Vagina (tissue), 2 donors: ENCODE data around the gene LEFTY1. TPM values are rescaled to one million over a fixed set of nuclear protein-coding genes. Genes with fewer than 3 reads are reported as not detected.

Experiments
- DNase-seq, 2 donors: peaks; one replicate each; pipeline ENCODE4 v3.0.0-alpha.2; 2017; ENCODE audit errors: extremely low spot score in 2 of 2
- H3K27ac ChIP-seq: fragments of 200-600 bp; sonication (generic); one replicate; pipeline ENCODE4 v1.5.1; 2019
- H3K27me3 ChIP-seq: fragments of 200-600 bp; sonication (generic); one replicate; pipeline ENCODE4 v1.5.1; 2019
- H3K36me3 ChIP-seq, 2 donors: fragments of 200-600 bp; sonication (generic); one replicate each; pipeline ENCODE4 v1.5.1; 2017 to 2019
- H3K4me1 ChIP-seq: fragments of 200-600 bp; sonication (generic); one replicate; pipeline ENCODE4 v1.5.1; 2019
- H3K4me3 ChIP-seq, 2 donors: fragments of 200-600 bp; sonication (generic); 1 replicate in 1 of 2; 2 replicates in 1 of 2; pipeline ENCODE4 v1.5.1; 2016 to 2019
- H3K9me3 ChIP-seq: fragments of 200-600 bp; sonication (generic); one replicate; pipeline ENCODE4 v1.5.1; 2019
- POLR2A ChIP-seq, 2 donors: fragments of 450-650 bp; IDR thresholded peaks; one replicate each; pipeline ENCODE4 v1.6.1; 2017; ENCODE audit warnings: antibody characterized with exemption in 2 of 2, mild to moderate bottlenecking in 2 of 2, moderate library complexity in 2 of 2
- POLR2AphosphoS5 ChIP-seq, 2 donors: sonication (generic); formaldehyde crosslinking; IDR thresholded peaks; one replicate each; pipeline ENCODE4 v1.9.0; 2017; ENCODE audit warnings: antibody characterized with exemption in 2 of 2, mild to moderate bottlenecking in 2 of 2, low read depth in 1 of 2; ENCODE audit not compliant: insufficient read depth in 1 of 2
- intact Hi-C: fragments of 100-400 bp; cut with DNase I; formaldehyde crosslinking; loops from one replicate; pipeline ENCODE4 v1.15.1; 2023
- total RNA-seq: library from RNA; depleted of rRNA; stranded (reverse); fragments of >200 nt; gene quantifications from one replicate; pipeline ENCODE4 v1.2.3, GENCODE V29; 2016
- TF ChIP-seq, protein P1 (sequence below), 3 experiments: fragments of 450-650 bp in 2 of 3; fragments of 200-600 bp in 1 of 3; sonication (generic) in 1 of 3; IDR thresholded peaks; one replicate each; pipeline ENCODE4 v1.5.1; 2017 to 2019; ENCODE audit warnings: antibody characterized with exemption in 3 of 3, mild to moderate bottlenecking in 2 of 3, moderate library complexity in 2 of 3

LEFTY1 gene
- total RNA-seq, 1 donor from 2014 or later, result not detected

DNA sequence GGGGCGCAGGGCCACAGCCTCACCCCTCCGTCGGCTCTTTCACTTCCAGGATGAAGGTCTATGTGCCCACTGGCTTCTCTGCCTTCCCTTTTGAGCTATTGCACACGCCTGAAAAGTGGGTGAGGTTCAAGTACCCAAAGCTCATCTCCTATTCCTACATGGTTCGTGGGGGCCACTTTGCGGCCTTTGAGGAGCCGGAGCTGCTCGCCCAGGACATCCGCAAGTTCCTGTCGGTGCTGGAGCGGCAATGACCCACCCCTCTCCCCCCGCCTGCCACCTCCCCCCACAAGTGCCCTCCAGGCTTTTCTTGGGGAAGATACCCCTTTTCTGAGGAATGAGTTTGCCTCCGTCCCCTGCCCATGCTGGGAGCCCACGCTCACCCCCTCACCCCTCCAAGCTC lies 43.8 kb downstream of the LEFTY1 start:
- intact Hi-C loops, result loop anchor here (5.0 to 10.0 kb wide), 3 partner anchors 68 to 370 kb away; partner anchors contain the start of gene SRP9
- Histone ChIP-seq H3K9me3 (no peaks in the 10 kb centered on the region), H3K36me3 (peaks cover 0 to 63% of the 10 kb centered on the region in 2 donors), H3K4me3 (no peak overlapping the region), H3K27ac (peak overlapping the region; percentile 60), H3K4me1 (peaks cover 24% of the 10 kb centered on the region), H3K27me3 (no peaks in the 10 kb centered on the region)
- peak in 1 of 2 donors; percentile 84 for DNase-seq
- no peak for TF ChIP-seq POLR2A (IDR thresholded peaks at IDR 0.05)

DNA sequence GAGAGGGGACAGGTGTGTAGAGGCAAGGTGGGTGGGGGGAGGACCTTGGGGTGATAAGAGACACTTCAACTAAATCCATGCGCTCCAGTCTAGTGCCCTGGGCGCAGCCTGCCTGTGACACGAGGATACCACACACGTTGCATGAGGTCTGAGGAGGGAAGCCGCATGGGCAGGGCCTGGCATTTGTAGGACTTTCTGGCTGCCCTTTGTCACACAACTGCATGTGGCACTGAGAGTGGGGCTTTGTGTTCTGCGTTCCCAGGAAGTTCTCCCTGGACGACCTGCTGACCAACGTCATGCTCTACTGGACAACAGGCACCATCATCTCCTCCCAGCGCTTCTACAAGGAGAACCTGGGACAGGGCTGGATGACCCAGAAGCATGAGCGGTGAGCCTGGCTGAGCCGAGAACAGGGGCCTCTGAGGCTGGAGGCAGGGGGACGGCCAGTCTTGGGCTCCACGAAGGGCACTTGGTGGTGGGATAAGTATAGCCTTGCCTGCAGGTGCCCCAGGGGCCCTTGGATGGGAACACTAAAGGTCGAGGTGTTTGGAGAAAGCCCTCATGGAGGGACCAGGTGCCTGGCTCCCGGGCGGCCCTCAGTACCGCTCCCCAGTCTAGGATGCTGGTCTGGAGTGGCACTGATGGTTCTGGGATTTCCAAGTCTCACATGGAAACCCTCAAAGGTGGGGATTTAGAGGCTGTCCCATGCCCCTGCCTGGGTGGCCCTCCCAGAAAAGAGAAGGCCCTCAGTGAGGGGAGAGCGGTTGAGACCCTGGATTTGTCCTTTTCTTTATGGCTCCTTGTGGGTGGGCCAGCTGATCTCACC lies 44.5 kb downstream of the LEFTY1 start:
- H3K4me3 ChIP-seq, result no peak overlapping the region
- peak overlapping the region; percentile 60 for H3K27ac ChIP-seq
- TF ChIP-seq POLR2A (IDR thresholded peaks at IDR 0.05) (no peak), POLR2AphosphoS5 (IDR thresholded peaks at IDR 0.05; ENCODE audit: insufficient read depth in 1 of 2, low read depth in 1 of 2) (peak in 1 of 2 donors; percentile 17)
- peaks cover 0 to 69% of the 10 kb centered on the region in 2 donors for H3K36me3 ChIP-seq
- DNase-seq, result peak in 1 of 2 donors; percentile 86
- intact Hi-C loops, result loop anchor here (5.0 to 10.0 kb wide), 3 partner anchors 67 to 370 kb away; partner anchors contain the start of gene SRP9
- H3K4me1 ChIP-seq, result peaks cover 24% of the 10 kb centered on the region
- no peaks in the 10 kb centered on the region for H3K27me3 ChIP-seq
- H3K9me3 ChIP-seq, result no peaks in the 10 kb centered on the region

DNA sequence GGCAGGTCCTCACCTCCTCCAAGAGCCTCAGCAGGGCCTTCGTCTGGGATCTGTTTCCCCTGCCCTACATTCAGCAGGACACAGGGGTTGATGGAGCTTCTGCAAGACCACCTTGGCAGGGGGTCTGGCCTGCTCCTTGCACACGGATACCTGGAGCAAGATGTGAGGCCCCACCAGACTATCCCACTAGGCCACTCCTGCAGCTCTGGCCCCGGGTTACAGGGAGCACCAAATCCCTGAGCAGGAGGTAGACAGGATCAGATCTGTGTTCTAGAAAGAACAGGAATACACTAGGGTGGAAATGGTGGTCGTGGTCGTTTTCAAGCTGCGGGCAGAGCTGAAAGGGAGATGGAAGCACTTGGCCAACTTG lies 45.5 kb downstream of the LEFTY1 start:
- intact Hi-C loops, result loop anchor here (10.0 kb wide), 2 partner anchors 131 to 369 kb away; no protein-coding TSS in a partner anchor
- no peak overlapping the region for H3K4me3 ChIP-seq
- no peak for DNase-seq
- no peak overlapping the region for H3K27ac ChIP-seq
- no peaks in the 10 kb centered on the region for H3K27me3 ChIP-seq
- no peaks in the 10 kb centered on the region for H3K9me3 ChIP-seq
- peaks cover 24% of the 10 kb centered on the region for H3K4me1 ChIP-seq
- TF ChIP-seq POLR2AphosphoS5 (IDR thresholded peaks at IDR 0.05; ENCODE audit: insufficient read depth in 1 of 2, low read depth in 1 of 2) (no peak), POLR2A (IDR thresholded peaks at IDR 0.05) (no peak)
- TF ChIP-seq, protein P1, sequence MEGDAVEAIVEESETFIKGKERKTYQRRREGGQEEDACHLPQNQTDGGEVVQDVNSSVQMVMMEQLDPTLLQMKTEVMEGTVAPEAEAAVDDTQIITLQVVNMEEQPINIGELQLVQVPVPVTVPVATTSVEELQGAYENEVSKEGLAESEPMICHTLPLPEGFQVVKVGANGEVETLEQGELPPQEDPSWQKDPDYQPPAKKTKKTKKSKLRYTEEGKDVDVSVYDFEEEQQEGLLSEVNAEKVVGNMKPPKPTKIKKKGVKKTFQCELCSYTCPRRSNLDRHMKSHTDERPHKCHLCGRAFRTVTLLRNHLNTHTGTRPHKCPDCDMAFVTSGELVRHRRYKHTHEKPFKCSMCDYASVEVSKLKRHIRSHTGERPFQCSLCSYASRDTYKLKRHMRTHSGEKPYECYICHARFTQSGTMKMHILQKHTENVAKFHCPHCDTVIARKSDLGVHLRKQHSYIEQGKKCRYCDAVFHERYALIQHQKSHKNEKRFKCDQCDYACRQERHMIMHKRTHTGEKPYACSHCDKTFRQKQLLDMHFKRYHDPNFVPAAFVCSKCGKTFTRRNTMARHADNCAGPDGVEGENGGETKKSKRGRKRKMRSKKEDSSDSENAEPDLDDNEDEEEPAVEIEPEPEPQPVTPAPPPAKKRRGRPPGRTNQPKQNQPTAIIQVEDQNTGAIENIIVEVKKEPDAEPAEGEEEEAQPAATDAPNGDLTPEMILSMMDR (IDR thresholded peaks at IDR 0.05), result no peak
- peaks cover 0 to 70% of the 10 kb centered on the region in 2 donors for H3K36me3 ChIP-seq

DNA sequence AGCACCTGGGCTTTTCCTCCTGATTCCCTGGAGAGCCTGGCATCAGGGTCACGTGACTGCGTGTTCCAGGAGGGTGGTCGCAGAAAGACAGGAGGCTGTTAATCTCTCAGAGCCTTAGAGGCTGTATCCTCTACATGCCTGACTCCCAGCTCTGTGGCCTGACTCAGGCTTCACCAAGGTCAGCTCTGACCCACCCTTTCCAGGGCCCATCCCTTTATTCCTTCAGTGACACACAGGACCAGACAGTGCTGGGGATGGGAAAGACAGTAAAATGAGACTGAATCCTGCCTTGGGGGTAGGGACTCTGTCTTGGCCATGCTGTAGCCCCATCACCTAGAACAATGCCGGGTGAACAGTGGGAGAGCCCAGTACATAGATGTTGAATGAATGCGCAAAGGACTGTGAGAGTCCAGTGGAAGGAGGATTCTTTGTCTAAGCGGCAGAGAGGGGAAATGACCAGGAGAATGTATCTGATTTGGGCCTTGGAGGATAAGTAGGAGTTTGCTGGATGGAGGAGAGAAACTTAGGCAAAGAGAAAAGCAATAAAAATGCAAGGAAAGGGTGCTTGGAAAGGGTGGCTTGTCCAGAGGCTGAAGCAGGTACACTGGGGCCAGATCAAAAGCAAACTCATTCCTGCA lies 46.0 kb downstream of the LEFTY1 start:
- peaks cover 0 to 71% of the 10 kb centered on the region in 2 donors for H3K36me3 ChIP-seq
- TF ChIP-seq, protein P1 (IDR thresholded peaks at IDR 0.05), result no peak
- TF ChIP-seq POLR2AphosphoS5 (IDR thresholded peaks at IDR 0.05; ENCODE audit: insufficient read depth in 1 of 2, low read depth in 1 of 2), result no peak
- no peak for TF ChIP-seq POLR2A (IDR thresholded peaks at IDR 0.05)
- H3K27me3 ChIP-seq, result no peaks in the 10 kb centered on the region
- peaks cover 24% of the 10 kb centered on the region for H3K4me1 ChIP-seq
- no peak for DNase-seq
- intact Hi-C loops, result loop anchor here (10.0 kb wide), 2 partner anchors 132 to 368 kb away; no protein-coding TSS in a partner anchor
- H3K4me3 ChIP-seq, result no peak overlapping the region
- H3K9me3 ChIP-seq, result no peaks in the 10 kb centered on the region
- H3K27ac ChIP-seq, result no peak overlapping the region

DNA sequence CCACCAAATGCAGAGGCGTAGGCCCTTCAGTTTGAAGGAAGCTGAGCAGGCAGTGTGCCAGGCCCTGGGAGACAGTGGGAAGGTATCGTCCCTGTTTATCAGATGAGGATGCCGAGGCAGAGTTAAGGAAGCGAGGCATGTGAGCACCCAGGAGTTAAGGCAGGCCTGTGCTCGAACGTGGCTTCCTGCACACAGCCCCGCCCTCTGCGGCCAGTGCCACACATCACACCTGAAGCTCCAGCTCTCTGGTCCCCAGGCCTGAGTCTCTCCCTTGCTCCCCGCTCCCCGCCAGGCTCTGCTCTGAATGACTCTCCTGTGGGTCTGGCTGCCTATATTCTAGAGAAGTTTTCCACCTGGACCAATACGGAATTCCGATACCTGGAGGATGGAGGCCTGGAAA lies 46.9 kb downstream of the LEFTY1 start:
- intact Hi-C loops, result loop anchor here (10.0 kb wide), 2 partner anchors 133 to 367 kb away; no protein-coding TSS in a partner anchor
- Histone ChIP-seq H3K36me3 (peaks cover 0 to 72% of the 10 kb centered on the region in 2 donors), H3K4me3 (no peak overlapping the region), H3K27me3 (no peaks in the 10 kb centered on the region), H3K27ac (no peak overlapping the region), H3K9me3 (no peaks in the 10 kb centered on the region), H3K4me1 (peaks cover 19% of the 10 kb centered on the region)
- no peak for TF ChIP-seq POLR2AphosphoS5 (IDR thresholded peaks at IDR 0.05; ENCODE audit: insufficient read depth in 1 of 2, low read depth in 1 of 2)
- TF ChIP-seq, protein P1 (IDR thresholded peaks at IDR 0.05), result no peak
- no peak for TF ChIP-seq POLR2A (IDR thresholded peaks at IDR 0.05)
- no peak for DNase-seq
